ENCODE results near the gene SLC26A9.

- no peak for TF ChIP-seq ZBTB5 (IDR thresholded peaks at IDR 0.05)
- TF ChIP-seq, protein P1, sequence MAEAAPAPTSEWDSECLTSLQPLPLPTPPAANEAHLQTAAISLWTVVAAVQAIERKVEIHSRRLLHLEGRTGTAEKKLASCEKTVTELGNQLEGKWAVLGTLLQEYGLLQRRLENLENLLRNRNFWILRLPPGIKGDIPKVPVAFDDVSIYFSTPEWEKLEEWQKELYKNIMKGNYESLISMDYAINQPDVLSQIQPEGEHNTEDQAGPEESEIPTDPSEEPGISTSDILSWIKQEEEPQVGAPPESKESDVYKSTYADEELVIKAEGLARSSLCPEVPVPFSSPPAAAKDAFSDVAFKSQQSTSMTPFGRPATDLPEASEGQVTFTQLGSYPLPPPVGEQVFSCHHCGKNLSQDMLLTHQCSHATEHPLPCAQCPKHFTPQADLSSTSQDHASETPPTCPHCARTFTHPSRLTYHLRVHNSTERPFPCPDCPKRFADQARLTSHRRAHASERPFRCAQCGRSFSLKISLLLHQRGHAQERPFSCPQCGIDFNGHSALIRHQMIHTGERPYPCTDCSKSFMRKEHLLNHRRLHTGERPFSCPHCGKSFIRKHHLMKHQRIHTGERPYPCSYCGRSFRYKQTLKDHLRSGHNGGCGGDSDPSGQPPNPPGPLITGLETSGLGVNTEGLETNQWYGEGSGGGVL (CRISPR knock-in tag; IDR thresholded peaks at IDR 0.05): no peak
- no peak for TF ChIP-seq RBBP5 (IDR thresholded peaks at IDR 0.05; ENCODE audit: borderline replicate concordance, insufficient read depth, low read length, poor library complexity, severe bottlenecking)
- no peak for TF ChIP-seq CTCF (IDR thresholded peaks at IDR 0.05 in 2 of 3, conservative IDR thresholded peaks at IDR 0.05 in 1 of 3; ENCODE audit: insufficient read depth in 2 of 3, low read depth in 1 of 3, low read length in 3 of 3)
- TF ChIP-seq, protein P2, sequence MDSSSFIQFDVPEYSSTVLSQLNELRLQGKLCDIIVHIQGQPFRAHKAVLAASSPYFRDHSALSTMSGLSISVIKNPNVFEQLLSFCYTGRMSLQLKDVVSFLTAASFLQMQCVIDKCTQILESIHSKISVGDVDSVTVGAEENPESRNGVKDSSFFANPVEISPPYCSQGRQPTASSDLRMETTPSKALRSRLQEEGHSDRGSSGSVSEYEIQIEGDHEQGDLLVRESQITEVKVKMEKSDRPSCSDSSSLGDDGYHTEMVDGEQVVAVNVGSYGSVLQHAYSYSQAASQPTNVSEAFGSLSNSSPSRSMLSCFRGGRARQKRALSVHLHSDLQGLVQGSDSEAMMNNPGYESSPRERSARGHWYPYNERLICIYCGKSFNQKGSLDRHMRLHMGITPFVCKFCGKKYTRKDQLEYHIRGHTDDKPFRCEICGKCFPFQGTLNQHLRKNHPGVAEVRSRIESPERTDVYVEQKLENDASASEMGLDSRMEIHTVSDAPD (CRISPR knock-in tag; IDR thresholded peaks at IDR 0.05): no peak
- no peak for TF ChIP-seq ATF7 (IDR thresholded peaks at IDR 0.05)
- TF ChIP-seq CBFB (CRISPR knock-in tag; IDR thresholded peaks at IDR 0.05): no peak
- TF ChIP-seq TEAD4 (IDR thresholded peaks at IDR 0.05; ENCODE audit: low read length): no peak
- TF ChIP-seq TEAD4 (CRISPR knock-in tag; IDR thresholded peaks at IDR 0.05; ENCODE audit: borderline replicate concordance): no peak
These were observed 5.6 kb upstream of the SLC26A9 start for GRCh38 chr1:205948886-205949285.
